Right lung (tissue), 5 donors: ENCODE data around the gene SPAG17. TPM values are rescaled to one million over a fixed set of nuclear protein-coding genes. Genes with fewer than 3 reads are reported as not detected.
"Not testable (repeated sequence)": the region's sequence is repeated elsewhere in the genome, so short reads cannot be mapped to it uniquely, and the experiment has no call there.

ENCODE experiments used
- DNase-seq, 2 donors: peaks; one replicate each; pipeline ENCODE4 v3.0.0-alpha.2; 2013
- polyA plus RNA-seq, 5 donors: library from polyadenylated mRNA; unstranded; fragments of 120-200 nt; gene quantifications; one replicate each; pipeline versions ENCODE4 v1.2.1 to v1.2.3, GENCODE V29; 2013; ENCODE audit warnings: inconsistent platforms in 1 of 5, low replicate concordance in 1 of 5; ENCODE audit not compliant: insufficient read length in 5 of 5, insufficient read depth in 1 of 5

Gene SPAG17
- polyA plus RNA-seq, 5 donors, result 5.2 to 18.6 (median 13.0) TPM

DNA sequence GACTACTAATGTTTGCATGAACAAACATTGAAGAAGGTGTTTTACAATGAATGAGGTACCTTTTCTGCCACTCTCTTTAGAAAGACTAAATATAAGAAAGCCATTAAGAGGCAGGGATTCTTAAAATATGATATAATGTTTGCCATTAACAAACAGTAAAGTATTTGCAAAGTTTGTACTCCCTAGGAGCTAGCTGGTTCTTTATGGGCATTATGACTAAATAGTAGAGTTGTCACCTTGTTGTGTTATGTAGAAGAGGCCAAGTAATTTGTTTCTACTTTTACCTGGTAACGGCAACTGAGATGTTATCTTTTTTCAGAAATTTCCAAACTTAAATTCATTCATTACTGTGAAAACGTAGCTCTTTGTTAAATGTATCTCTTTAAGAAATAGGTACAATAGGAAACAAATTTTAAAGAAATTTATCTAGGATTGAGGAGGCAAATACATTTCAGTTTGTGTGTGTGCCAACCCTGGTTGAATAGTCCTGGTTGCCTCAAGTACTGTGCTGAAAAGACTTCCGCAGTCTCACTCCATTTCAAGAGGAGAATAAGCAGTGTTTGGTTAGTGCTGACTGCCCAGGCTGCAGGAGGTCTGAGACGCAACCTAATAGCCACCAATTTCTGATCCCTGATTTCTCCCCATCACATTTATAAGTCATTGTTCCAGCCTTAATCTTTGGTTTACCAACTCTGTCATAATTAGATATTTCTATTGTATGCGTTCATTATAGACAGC, 203.4 kb downstream of the SPAG17 start:
- peak in 1 of 2 donors; percentile 3 for DNase-seq

GRCh38 chr1:117976381-117976780, 208.6 kb downstream of the SPAG17 start:
- DNase-seq, result no peak

DNA sequence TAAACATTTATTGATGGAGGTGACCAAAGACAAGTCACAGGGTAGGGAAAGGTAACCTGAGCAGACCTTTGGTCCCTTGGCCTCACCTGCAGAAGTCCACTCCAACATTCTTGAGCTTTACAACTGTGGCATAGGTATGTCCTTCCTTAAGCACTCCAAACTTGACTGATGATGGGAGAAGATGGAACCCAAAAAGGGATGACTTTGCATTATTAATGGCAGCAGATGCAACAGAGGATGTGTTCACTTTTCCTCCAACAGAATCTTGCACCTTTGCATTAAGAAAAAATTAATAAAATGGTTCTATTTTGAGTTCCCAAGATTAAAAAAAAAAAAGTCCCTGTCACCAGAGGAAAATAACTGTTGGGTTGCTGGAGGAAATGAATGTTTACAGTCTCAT, 213.3 kb downstream of the SPAG17 start:
- no peak for DNase-seq

- no peak for DNase-seq
Measured at GRCh38 chr1:117970252-117970651, 214.8 kb downstream of the SPAG17 start.

GRCh38 chr1:117967881-117968280, 217.1 kb downstream of the SPAG17 start:
- peak; percentile 33 to 34 for DNase-seq

GRCh38 chr1:117967477-117967876, 217.6 kb downstream of the SPAG17 start:
- peak in 1 of 2 donors; percentile 4 for DNase-seq

DNA sequence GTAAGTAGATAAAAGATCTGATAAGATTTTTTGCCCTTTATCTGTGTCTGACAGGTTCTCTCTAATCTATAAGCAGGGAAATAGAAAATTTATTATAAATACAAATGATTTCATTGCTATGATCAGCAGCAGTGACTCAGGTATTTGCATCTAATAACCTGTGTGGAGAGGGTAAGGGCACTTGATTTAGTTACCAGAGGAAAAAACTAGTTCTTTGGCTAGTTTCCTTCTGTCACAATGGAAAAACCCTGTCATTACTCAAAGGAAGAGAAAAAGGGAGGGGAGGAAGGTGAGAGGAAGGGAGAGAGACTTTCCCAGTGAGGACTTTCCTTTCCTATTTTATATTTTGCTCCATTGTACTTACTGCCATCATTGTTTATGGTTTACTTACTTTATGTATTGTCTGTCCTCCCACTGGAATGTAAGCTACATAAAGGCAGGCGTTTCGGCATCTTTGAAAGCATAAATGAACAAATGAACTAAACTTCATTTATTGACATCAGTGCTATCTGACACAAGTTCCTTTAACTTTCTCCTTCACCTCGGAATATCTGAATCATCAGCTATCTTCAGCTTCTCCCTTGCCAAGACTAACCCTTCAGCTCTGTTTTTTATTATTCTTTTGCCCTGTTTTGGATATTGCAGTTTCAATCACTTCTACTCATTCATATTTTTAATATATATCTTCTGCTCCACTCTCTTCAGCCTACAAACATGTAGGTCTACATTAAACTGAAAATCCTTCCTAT, 220.6 kb downstream of the SPAG17 start:
- DNase-seq, result no peak

GRCh38 chr1:117959364-117959763, 225.7 kb downstream of the SPAG17 start:
- no peak for DNase-seq

GRCh38 chr1:117952386-117952785, 232.6 kb downstream of the SPAG17 start:
- no peak for DNase-seq

DNA sequence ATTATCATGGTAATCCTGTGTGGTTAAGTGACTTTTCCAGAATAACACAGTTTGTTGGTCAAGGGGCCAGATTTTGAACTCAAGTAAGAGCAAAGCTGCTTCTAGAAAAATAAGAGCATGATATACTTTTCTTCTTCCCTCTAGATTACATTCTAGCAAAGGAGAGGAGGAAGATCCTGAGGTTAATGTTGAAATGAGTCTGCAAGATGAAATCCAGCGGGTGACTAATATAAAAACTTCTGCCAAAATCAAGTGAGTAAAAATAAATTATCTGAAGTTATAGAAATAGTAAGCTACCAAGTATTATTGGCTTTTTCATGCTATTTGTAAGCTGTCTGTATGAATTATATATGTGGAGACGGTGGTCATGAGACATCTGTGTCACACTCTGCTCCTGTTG, 242.7 kb downstream of the SPAG17 start:
- DNase-seq, result no peak

- no peak for DNase-seq
Measured at GRCh38 chr1:117933769-117934168, 251.3 kb downstream of the SPAG17 start.

DNA sequence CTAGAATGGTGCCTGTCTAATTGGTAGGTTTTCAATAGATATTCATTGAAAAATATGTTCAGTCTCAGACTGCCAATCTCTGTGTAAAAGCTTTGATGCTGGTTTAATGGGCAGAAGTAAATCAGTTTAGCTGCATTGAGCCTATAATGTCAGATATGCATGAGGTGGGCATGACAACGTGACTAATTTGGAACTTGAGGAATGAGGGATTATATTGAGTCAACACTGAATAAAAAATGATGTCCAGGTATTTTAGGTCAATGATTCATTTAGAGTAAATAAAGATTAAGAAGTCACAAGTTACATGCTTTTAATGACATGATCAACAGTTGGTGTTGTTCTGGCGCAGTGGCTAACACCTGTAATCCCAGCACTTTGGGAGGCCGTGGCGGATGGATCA, 252.5 kb downstream of the SPAG17 start:
- no peak for DNase-seq

DNA sequence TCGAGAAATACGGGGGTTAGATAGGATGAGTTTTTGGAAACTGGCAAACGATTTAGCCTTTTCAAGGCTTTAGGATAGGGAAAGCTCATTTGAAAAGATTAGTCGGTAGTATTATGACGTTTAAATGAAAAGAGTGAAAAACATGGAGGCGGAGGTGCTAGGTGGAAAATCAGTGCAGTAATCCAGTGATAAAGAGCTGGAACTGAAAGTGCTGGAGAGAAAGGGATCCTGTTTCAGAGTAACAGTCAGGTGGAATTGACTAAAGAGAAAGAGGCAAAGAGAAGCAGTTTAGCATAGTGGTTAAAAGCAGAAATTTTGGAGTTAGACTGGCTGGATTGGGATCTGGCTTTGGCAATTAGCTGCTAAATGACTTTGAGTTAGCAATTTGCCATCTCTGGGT, 254.5 kb downstream of the SPAG17 start:
- no peak for DNase-seq

DNA sequence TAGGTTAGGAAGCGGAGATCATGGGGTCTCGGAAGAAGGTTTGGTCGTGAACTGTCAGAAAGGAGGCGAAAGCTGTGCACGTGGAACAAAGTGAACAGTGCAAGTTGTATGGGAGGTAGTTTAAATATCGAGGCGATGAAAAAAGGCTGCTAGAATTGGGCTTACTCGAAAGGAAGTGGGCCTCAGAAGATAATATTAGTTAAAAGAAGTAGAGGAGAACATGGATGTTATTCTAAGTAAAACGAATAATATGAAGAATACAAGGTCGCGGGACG, 254.9 kb downstream of the SPAG17 start:
- peak in 1 of 2 donors; percentile 7 for DNase-seq

DNA sequence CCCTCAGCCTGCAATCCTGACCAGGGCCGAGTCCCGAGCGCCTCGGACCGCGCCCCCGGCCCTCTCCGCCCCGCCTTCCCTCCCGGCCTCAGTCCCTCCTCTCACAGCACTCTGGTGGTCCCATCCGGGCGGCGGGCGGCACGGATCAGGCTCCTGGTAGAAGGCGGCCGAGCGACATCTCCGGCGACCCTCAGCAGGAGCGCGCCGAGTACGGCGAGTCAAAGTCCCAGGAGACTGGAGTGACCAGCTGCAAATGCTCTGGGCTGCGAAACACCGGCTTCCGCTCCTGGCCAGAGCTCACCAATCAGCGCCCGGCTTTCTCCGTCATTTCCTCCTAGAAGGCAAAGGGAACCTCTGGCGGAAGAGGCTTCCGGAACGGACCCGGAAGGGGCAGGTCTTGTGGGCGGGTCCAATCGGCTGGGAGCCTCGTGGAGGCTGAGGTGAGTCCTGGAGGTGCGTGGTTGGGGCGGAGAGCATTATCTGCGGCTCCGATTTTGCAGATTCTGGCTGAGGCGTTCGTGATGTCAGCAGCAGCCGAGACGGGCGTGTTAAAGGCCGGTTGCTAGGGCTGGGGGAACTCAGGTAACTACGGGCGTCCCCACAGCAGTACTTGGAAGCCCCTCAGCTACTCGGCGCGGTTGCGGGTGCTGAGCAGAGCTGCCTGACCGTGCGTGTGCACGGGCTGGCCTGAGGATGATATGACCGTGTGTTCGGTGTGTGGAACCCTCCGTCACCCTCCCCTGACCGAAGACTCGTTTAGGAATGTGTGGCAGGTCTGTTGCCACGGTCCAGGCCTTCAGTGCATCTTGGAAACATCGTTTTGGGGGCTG, 255.5 kb downstream of the SPAG17 start, which contains the start of the genes GDAP2 and WDR3:
Gene GDAP2, minus strand, starts transcription at position 279 of the 830 bp plus-strand sequence. CDS start 9,264 bp downstream, outside the sequence.
Gene WDR3, plus strand, starts transcription at position 397 of the 830 bp plus-strand sequence. CDS start 3,581 bp downstream, outside the sequence.
- DNase-seq, result peak; percentile 93 to 94

DNA sequence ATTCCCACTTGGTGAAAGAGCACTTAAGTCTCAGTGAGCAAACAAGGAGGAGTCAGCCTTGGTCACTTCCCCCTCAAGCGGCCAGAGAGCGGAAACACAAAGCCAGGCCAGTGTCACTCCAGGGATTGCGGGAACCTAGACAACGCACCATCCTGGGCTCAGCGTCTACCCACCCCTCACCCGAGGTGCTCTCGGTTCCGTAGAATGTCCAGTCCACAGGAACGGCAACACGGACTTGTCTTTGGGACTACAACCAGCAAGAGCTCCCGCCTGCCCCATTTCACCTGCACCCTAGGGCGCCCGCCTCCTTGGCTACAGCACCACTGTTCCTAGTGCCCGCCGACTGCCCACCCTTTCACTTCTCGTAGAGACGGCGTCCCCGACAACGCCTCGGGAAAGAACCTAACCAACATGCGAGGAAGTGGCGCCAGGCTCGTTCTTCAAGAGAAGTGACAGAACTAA, 256.1 kb downstream of the SPAG17 start:
- peak; percentile 43 for DNase-seq

DNA sequence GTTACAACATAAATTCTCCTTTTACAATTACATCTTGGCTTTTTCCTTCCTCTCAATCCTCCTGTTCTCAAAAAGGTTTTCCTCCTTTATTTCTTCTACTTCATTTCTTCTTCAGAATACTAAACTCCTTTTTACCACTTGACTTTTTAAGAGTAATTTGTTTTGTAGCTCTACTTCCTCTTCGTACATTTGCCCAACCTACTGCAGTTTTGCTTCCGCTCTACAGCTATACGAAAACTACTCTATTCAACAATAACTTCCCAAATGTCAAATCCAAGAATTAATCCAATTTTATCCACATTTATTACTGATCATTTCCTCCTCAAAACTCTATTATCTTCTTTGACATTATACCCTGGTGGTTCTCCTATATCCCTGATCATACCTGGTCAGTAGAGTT, 259.0 kb downstream of the SPAG17 start:
- DNase-seq, result no peak

DNA sequence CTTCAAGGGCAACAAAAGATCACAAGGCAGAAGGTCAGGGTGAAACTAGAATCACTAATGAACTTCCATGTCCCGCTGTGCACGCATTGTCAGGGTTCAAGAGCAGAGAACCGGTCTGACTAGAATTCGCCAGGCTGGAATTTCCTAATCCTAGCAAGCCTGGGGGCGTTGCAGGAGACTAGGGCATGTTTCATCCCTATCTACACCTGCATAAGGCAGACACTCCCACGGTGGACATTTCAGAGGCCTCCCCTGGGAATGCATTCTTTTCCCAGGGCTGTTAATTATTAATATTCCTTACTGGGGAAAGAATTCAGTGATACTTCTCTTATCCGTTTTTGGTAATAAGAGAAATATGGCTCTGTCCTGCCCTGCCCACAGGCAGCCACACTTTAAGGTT, 262.3 kb downstream of the SPAG17 start:
- not testable (repeated sequence) for DNase-seq

- no peak for DNase-seq
Measured at GRCh38 chr1:117921991-117922390, 263.0 kb downstream of the SPAG17 start.

DNA sequence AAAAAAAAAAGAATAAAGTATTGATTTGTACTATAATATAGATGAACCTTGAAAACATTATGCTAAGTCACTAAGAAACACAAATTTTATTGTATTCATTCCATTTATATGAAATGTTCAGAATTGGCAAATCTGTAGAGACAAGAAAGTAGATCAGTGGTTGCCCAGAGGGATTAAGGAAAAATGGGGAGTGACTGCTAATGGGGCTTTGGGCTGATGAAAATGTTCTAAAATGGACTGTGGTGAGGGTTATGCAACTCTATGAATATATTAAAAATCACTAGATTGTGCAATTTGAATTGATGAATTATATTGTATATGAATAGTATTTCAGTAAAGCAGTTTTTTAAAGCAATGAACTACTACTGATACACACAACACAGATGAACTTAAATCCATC, 265.7 kb downstream of the SPAG17 start:
- no peak for DNase-seq

DNA sequence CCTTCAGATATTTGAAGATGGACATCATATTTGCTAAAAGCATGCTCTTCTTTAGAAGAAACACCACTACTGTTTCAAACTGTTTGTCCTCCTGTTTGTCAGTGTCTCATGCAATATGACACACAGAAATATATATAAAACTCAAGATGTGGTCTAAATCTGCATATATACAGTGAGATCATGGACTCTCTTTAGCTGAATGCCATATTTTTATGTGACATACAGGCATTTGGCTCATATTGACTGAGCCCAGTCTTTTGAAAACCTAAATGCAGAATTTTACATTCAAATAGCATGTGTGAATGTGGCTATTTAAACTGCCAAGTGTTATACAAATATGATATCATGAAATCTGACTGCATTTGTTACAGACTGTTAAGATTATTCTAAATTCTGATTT, 274.0 kb downstream of the SPAG17 start:
- no peak for DNase-seq

DNA sequence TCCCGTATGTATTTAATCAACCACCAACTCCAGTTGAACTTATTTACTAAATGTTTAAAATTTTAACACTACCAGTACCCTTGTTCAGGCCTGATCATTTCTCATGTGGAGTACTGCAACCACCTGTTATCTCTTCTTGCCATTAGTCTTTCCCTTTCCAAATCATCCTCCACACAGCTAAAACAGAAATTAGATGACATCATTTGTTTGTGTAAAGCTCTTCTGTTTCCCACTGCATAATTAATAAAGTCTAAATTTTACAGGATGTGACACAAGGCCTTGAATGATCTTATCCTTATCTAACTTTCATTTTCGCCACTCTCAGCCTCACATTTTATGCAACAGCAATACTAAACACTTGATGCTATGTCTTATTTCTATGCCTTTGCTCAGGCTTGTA, 280.0 kb downstream of the SPAG17 start:
- no peak for DNase-seq
